GM19372 (cell line): ENCODE data around the gene KCNIP4.

Experiments used
- ATAC-seq: cut with Tn5 transposase; IDR thresholded peaks from one replicate; pipeline ENCODE4 v1.9.1; 2021; ENCODE audit warnings: mild to moderate bottlenecking, low read depth, moderate library complexity; ENCODE audit not compliant: unreplicated experiment

Gene KCNIP4

DNA sequence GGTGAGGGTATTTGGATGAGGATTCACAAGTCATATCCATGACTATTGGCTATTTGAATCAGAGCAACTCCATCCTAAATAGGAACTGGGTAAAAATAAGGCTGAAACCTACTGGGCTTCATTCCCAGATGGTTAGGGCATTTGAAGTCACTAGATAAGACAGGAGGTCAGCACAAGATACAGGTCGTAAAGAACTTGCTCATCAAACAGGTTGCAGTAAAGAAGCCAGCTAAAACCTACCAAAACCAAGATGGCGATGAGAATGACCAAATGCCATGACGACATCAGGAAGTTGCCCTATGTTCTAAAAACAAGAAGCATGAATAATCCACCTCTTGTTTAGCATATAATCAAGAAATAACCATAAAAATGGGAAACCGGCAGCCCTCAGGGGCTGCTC is 1023.4 kb downstream of the KCNIP4 start:
- ATAC-seq: no peak

DNA sequence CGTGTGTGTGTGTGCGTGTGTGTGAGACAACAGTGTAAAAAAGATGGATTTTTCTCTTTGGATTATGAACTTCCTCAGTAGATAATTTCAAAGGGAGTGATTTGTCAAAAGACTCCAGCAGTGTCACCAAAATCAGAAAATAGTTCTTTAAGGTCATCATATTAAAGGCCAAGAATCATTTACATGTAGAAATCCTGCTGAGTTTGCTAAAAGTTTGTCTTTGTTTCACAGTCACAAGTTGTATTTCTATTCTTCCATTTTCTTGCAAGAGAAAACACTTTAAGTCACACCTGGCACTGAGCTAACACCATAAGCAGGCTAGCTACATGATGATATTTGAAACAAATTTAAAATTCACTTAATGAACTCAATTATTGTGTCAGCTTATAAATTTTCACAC is 1025.6 kb downstream of the KCNIP4 start:
- no peak for ATAC-seq

DNA sequence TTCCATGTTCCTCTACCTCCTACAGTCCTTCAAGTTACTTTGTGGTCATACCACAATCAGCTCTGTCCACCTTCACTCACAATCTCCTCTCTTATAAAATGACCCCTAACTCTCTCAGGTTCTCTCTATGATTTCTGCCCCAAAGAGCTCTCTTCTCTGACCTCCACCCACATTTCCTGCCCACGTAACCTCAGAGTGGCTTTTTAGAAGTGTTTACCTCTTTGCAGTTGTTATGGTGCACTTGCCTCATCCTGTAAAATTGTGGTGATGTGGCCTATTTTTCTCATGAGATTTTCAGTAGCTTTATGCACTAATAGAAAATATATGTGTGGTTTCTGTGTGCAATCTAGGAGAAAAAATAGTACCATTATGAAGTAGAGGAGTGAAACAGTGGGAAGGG is 1032.5 kb downstream of the KCNIP4 start:
- no peak for ATAC-seq

DNA sequence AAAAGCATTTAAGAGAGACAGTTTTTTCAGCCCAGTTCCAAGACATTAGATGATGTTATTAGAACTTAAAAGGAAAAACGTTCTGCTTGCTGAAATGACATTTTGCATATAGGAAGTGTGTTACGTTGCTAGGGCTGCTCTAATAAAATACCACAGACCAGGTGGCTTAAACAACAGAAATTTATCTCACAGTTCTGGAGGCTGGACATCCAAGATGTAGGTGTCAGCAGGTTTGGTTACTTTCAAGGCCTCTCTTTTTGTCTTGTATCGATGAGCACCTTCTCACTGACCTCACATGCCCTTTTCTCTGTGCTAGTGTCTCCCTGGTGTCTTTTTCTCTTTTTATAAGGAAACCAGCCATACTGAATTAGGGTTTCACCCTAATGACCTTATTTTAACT is 1043.6 kb downstream of the KCNIP4 start:
- ATAC-seq: no peak

DNA sequence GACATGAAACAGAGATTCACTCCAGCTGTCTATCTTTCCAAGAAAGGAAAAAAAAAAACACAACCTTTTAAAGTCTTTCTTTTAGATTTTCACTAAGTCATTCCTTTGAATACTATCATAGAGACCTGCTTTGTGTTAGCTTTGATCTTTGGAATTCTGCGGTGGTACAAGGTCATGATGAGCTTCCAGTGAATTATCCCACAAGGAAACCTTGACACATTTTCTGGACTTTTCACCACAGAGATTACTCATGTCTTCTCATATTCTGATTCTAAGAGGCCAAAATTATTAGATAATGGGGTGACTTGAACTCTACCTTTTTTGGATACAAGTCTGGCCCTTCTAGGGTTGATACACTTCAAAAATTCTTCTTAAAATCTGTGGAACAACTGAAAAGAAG is 1046.7 kb downstream of the KCNIP4 start:
- no peak for ATAC-seq

DNA sequence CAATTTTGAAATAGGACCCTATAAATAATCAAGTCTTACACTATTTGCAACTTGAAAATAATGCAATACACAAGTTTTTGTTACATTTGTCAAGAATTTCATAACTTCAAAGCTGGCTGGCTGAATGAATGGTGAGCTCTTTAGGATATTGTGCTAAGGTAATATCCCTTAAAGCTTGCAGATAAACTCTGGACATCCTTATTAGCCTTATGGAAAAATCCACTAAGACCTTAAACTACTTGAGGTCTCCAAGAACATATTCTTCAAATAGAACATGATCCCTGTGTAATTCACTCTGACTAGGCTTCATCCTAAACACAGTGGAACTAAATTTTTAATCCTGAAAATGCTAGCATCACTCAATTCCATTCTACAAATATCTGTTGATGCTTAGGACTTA is 1049.0 kb downstream of the KCNIP4 start:
- ATAC-seq: no peak

DNA sequence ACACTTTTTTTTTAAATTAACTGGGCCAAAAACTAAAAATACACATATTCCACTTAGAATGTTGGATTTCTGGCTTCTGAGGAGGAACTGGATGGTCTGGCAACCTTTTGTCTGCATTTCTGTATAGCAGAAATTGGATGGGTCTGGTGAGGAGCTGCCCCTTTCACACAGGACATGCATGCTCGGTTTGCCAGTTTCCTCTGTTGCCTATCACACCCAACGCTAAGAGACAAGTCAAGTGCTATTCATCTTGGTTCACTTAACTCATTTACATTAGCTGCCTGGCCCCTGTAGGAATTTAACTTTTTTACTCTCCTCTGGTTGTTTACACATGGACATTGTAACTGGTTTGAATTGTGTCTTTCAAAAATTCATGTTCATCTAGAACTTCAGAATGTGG is 1052.6 kb downstream of the KCNIP4 start:
- ATAC-seq: no peak

DNA sequence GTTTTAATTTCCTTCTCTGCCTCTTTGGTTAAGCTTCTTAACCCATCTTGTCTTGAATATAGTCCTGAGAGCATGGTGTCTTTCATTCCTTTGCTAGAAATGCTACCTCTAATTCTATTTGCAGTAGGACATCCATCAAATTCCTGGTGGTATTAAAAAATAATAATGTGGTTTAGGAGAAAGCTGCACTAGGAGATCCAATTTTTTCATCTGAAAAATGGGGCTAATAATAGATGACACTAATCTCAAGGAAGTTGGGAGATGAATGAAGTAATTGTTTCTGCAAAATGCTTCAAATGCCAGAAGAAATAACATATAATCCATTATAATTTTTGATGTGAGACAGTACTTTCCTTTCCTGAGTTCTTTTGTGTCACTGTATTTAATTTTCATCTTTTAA is 1053.4 kb downstream of the KCNIP4 start:
- no peak for ATAC-seq

DNA sequence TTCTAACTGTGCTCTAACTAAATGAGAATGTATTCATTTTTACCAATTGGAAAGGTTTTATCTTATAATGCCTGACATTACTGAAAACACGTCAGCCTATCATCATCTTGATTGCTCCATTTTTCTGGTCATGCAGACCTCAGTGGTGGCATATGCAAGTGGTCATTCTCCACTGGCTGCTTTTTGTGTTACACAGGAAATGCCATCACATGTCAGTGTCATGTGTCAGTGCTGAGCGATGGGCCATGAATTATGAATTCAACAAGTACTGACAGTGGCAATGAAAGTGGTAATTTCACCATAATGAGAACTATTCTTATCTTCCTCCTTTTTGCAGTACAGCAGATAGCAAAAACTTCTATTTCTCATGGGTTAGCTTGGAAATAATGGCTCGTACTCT is 1057.8 kb downstream of the KCNIP4 start:
- no peak for ATAC-seq

DNA sequence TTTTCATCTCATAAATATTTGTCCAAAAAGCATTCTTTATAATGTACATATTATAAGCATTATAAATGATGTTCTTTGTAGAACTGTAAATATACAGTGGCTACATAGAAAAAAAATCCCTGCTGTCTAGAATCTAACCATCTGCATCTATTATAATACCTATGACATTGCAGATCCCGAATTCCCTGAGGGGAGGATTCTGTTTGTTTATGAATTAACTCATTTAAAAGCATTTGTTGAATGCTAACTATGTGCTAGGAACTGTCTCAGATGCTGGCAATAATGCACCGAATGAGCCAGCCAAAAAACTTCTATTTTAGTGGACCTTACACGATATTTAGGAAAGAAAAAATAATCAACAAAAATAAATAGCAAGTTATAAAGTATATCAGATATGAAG is 1058.7 kb downstream of the KCNIP4 start:
- ATAC-seq: no peak

DNA sequence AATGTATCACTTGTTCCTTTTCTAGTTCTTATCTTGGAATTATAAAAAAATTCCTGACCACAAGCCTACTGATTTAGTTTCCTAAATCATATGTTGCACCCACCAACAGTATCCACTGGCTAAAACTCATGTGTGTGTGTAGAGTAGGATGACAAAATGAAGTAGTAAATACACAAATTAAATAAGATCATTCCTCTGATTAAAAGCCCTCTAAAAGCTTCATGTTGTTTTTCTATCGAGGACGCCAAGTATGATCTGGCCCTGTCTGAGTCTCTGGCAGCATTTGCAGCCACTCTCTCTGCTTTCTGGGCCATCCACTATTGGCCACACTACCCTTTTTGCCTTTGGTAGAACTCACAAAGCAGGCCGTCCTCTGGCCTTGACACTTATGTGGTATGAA is 1064.9 kb downstream of the KCNIP4 start:
- ATAC-seq: no peak

DNA sequence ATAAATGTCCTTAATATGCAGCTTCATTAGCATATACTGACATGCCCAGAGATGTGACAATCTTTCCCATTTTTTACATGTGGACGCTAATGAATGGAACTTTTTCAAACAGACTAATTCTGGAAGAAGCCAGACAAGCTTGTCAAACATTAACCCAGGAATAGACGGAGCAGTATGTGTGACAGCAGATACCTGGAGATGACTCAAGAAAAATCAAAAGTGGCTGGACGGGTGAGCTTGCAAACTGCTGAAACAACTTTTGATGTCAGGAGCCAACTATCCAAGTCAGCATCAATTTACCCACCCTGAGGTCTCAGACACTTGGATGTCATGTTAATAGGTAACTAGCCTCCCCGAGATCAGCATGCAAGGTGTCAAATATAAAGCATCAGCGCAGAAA is 1065.3 kb downstream of the KCNIP4 start:
- ATAC-seq: no peak

DNA sequence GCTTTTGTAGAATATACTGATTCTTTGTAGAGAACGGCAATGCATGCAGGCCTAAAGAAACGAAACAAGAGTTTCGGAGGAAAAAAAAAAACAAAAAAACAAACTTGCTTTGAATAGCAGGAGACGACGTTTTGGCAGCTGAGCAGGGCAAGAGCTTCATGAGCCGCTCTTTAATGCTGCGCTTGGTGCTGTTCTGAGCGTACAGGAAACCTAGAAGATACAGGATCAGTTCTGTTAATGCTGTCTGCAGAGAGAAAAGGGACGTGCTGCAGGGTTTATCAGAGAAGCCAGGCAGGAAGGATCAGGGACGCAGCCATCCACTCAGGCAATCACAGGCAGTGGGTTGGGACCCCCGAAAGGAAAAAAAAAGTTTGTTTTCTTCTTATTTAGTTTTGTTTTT is 1066.1 kb downstream of the KCNIP4 start:
- no peak for ATAC-seq

DNA sequence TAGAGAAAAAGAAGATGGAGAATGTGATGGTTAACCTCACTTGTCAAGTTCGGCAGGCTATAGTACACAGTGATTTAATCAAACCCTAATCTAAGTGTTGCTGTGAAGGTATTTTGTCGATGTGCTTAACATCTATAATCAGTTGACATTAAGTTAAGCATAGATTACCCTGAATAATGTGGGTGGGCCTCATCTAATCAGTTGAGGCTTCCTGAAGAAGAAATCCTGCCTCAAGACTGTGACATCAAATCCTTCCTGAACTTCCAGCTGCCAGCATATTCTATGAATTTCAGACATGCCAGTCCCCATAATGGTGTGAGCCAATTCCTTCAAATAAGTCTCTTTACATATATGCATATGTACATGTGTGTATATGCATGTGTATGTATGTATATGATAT is 1066.9 kb downstream of the KCNIP4 start:
- ATAC-seq: no peak

DNA sequence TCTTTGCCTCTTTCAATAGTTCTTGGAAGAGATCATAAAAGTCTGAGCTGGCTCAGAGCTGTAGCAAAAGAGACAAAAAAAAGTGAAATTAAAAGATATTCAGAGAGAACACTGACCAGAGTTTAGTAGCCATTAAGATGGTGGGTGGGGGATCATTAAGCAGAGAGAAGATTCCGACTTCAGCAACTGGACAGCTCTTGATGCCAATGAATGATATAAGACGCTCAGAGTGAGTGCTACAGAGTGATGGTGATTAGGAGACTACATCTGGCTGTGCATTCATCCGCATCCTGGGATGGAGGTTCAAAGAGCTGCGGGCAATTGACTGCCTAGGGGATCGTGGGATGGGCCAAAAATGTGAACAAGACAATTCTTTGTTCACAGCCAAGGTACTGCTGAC is 1069.8 kb downstream of the KCNIP4 start:
- no peak for ATAC-seq

DNA sequence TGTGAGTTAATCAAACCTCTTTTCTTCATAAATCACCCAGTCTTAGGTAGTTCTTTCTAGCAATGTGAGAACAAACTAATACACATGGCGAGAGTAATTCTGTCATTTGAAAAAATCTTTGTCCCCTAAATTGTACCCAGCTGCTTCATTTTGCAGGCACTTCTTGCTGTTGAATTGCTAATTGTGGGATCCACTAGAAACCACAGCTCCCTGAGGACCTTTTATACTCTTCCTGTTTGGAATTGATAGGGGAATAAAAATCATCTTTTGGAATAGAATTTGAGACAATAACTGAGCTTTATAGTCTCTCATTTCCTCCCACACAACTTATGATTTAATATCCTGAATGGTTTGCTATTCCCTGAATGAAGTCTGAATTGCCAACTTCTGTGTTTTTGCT is 1078.1 kb downstream of the KCNIP4 start:
- no peak for ATAC-seq

DNA sequence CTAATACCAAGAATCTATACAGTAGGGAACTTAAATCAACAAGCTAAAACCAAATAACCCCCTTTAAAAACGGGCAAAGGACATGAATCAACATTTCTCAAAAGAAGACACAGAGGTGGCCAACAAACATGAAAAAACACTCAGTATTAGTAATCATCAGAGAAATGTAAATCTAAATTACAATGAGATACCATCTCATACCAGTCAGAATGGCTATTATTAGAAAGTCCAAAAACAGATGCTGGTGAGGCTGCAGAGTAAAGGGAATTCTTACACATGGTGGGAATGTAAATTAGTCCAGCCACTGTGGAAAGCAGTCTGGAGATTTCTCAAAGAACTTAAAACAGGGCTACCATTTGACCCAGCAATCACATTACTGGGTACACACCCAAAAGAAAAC is 1080.5 kb downstream of the KCNIP4 start:
- ATAC-seq: no peak

DNA sequence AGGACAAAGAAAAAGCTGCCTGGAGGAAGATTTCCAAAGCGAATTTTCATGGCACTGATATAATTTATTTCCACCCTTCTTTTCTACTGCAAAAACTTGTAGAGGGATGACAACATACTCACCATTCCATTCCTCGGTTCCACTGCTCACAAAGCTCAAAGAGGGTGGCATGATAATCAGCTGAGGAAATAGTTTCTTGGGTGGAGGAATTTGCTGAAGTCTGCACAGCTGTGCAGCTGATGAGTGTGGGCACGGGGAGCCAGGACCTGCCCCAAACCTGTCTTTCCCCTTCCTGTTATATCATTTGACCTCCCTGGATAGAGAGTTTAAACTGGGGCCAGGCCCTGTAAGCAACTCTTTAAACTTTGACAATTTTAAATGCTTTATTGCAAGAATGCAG is 1087.7 kb downstream of the KCNIP4 start:
- ATAC-seq: no peak

DNA sequence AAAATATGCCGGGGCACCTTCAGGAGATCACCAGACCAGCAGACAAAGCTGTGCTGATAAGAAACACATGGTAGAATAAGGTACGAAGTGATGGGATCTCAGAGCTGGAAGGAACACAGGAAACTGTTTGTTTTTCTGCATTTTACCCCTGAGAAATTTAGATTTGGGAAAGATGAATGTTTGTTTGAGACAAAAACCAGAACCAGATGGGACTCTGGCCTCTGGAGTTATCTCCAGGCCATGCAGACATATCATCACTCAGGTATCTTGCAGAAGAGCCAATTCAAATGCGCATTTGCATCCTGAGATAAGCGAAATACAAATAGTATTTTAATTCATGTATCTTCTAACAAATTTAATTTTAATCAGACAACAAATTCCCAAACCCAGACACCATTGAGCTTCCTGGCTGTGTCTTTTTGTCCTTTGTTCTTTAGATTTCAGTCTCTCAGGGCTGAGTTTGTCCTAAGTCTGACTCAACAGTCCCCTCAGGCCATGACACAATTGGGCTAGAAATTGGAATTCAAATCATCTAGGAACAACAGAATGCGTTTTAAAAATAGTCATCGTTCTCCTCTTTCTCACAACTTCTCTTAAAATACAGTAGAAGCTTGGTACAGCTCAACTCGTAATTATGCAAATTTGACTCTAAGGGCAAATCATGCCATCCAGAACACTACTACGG is 1089.3 kb downstream of the KCNIP4 start:
- no peak for ATAC-seq

DNA sequence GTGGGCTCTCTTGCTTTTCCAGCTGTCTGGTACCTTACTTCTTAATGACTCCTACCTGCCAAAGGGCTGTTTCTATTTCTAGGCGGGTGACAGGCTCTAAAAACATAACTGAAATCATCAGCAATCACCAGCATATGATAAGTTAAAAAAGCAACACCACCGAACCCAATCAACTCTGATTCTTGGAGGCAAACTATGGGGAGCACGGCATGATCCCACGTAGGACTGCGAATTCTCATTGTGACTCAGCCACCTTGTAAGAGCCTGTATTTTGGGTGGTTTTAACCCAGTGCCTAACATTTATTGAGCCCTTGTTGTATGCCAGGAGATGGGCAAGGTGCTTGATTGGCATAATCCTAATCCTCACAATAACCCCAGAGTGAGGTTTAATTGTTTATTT is 1091.5 kb downstream of the KCNIP4 start:
- ATAC-seq: no peak

DNA sequence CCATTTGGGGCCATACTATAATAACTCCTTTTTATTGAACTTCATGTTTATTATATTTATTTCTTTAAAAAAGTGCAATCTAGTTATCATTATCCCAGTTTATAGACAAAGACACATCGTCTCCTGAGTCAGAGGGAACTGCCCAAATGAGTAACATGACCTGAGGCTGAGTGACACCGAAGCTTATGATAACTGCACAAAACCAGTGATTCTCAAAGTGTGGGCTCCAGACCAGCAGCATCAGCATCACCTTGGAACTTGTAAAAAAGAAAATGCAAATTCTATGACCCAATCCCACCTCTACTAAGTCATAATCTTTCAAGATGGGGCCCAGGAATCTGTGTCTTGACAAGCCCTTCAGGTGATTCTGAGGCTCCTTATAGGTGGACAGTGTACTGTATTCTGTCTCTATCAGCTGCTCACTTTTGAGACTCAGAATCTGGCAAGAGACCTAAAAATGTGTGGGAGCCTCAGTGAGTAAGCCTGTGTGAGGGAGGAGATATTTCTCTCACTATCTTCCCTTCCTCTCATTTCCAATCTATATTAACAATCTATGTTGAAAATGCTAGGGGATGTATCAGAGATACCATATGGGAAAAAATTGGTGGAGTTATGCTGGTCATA is 1101.3 kb downstream of the KCNIP4 start:
- no peak for ATAC-seq

DNA sequence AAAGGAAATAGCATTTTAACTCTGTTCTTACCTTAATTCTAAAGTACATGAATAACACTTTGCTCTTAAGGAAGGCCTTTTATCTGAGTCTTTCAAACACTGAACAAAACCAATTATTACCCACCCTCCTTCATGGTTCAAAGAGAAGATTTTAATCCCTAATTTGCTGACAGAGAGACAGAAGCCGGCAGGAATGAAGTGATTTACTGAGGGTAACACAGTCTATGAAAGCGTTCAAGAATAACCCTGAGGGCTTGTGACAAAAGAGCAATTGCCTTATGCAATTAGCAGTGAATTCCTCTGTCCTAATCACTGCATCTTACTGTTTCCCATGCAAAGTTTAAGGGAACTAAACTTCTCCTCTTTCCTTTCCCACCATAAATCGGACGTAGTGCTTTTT is 1104.3 kb downstream of the KCNIP4 start:
- no peak for ATAC-seq
